Left ventricle myocardium inferior (tissue), 1 donor: ENCODE measurements around the gene NADK2. TPM values are rescaled to one million over a fixed set of nuclear protein-coding genes. Genes with fewer than 3 reads are reported as not detected.
A peak's percentile ranks its signal among the peaks of the same experiment; 100 is the strongest.
"Not testable (repeated sequence)": the region's sequence is repeated elsewhere in the genome, so short reads cannot be mapped to it uniquely, and the experiment has no call there.

ENCODE experiments used
- DNase-seq: peaks from one replicate; pipeline ENCODE4 v3.0.0-alpha.2; 2020
- H3K27ac ChIP-seq: fragments of 200-600 bp; replicated peaks from 2 replicates; pipeline ENCODE4 v1.8.0; 2021
- H3K27me3 ChIP-seq: fragments of 200-600 bp; 2 replicates; pipeline ENCODE4 v1.8.0; 2021; ENCODE audit warnings: low read depth
- H3K36me3 ChIP-seq: fragments of 200-600 bp; 2 replicates; pipeline ENCODE4 v1.8.0; 2021
- H3K4me1 ChIP-seq: fragments of 200-600 bp; 2 replicates; pipeline ENCODE4 v1.8.0; 2021
- H3K4me3 ChIP-seq: fragments of 200-600 bp; 2 replicates; pipeline ENCODE4 v1.8.0; 2021; ENCODE audit warnings: mild to moderate bottlenecking, moderate library complexity
- H3K9me3 ChIP-seq: fragments of 200-600 bp; replicated peaks from 2 replicates; pipeline ENCODE4 v1.8.0; 2021
- intact Hi-C: fragments of 100-400 bp; cut with micrococcal nuclease; formaldehyde crosslinking; loops from one replicate; pipeline ENCODE4 v1.11.0; 2022
- long read RNA-seq: library from polyadenylated mRNA; unstranded; transcript quantifications from one replicate; pipeline ENCODE4 v2.0.0, GENCODE V29; 2021
- total RNA-seq: library from RNA; stranded (reverse); fragmentation: NEBNext Ultra II Directional; extraction: Animal tissue kit (Norgen Biotek cat#: 25700); gene quantifications from one replicate; pipeline ENCODE4 v1.2.1, GENCODE V29; 2021
- TF ChIP-seq, protein P1 (sequence below): fragments of 200-600 bp; IDR thresholded peaks from 2 replicates; pipeline ENCODE4 v1.8.0; 2021; ENCODE audit warnings: antibody characterized with exemption, mild to moderate bottlenecking, borderline replicate concordance
- donor health status: DM: no; HTN: yes; CAD: no; lungs with severe emphysema.

NADK2 gene, protein sequence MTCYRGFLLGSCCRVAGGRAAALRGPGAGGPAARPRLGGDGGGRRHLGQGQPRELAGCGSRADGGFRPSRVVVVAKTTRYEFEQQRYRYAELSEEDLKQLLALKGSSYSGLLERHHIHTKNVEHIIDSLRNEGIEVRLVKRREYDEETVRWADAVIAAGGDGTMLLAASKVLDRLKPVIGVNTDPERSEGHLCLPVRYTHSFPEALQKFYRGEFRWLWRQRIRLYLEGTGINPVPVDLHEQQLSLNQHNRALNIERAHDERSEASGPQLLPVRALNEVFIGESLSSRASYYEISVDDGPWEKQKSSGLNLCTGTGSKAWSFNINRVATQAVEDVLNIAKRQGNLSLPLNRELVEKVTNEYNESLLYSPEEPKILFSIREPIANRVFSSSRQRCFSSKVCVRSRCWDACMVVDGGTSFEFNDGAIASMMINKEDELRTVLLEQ
- total RNA-seq: 35.4 TPM
- long read RNA-seq, transcript NADK2-202 (12 exons, 2,243 nt): major isoform, 13 of 63 reads
- long read RNA-seq, partial matches to known transcripts: 6 of 63 reads
- long read RNA-seq, other reads (novel, unspliced or antisense): 43 of 63 reads

DNA sequence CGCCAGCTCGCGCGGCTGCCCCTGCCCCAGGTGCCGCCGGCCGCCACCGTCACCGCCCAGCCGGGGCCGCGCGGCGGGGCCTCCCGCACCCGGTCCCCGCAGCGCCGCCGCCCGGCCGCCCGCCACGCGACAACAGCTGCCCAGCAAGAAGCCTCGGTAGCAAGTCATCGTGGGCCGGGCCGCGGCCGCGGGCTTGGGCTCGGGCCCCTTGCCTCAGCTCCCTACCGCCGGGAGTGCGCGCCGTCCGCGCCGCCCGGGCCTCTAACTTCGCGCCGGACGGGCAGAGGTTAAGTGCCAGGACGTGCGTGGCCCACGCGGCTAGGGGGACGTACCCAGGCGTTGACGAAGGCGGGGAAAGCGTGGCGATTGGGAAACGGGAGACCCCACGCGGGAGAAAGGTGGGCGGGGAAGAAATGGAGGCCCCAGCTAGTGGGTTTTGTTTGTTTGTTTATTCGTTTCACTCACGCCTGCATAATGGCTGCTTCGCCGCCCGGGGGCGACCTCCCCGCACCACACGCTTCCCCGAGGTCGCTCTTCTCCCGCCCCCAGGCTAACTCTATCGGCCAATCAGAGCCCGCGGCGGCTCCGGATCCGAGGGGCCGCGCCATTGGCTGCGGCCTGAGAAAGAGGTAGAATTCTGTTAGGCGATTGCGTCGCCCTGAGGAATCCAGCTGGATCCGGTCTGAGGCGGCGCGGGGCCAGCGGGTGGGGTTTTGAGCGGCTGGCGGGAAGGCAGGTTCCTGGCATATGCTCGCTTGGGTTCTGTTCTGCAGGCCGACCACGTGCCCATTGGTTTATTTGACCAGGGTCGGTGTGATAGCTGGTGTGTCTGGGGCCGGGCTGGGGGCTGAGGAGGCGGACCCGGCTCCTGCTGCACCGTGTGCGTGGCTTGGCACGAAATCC is at the start of gene NADK2:
Gene NADK2, minus strand, starts transcription at position 295 of the 903 bp plus-strand sequence. Its CDS starts 127 bp downstream, at position 168.
- Histone ChIP-seq H3K9me3 (no peaks in the 10 kb centered on the region), H3K27ac (peak within 1 kb of the TSS; percentile 98), H3K4me1 (peaks cover 52% of the 10 kb centered on the region), H3K27me3 (no peaks in the 10 kb centered on the region), H3K36me3 (no peaks in the 10 kb centered on the region), H3K4me3 (peak within 1 kb of the TSS; percentile 95)
- intact Hi-C loops: no loop called here
- peak; percentile 95 for DNase-seq
- TF ChIP-seq, protein P1, sequence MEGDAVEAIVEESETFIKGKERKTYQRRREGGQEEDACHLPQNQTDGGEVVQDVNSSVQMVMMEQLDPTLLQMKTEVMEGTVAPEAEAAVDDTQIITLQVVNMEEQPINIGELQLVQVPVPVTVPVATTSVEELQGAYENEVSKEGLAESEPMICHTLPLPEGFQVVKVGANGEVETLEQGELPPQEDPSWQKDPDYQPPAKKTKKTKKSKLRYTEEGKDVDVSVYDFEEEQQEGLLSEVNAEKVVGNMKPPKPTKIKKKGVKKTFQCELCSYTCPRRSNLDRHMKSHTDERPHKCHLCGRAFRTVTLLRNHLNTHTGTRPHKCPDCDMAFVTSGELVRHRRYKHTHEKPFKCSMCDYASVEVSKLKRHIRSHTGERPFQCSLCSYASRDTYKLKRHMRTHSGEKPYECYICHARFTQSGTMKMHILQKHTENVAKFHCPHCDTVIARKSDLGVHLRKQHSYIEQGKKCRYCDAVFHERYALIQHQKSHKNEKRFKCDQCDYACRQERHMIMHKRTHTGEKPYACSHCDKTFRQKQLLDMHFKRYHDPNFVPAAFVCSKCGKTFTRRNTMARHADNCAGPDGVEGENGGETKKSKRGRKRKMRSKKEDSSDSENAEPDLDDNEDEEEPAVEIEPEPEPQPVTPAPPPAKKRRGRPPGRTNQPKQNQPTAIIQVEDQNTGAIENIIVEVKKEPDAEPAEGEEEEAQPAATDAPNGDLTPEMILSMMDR: peak; percentile 83

DNA sequence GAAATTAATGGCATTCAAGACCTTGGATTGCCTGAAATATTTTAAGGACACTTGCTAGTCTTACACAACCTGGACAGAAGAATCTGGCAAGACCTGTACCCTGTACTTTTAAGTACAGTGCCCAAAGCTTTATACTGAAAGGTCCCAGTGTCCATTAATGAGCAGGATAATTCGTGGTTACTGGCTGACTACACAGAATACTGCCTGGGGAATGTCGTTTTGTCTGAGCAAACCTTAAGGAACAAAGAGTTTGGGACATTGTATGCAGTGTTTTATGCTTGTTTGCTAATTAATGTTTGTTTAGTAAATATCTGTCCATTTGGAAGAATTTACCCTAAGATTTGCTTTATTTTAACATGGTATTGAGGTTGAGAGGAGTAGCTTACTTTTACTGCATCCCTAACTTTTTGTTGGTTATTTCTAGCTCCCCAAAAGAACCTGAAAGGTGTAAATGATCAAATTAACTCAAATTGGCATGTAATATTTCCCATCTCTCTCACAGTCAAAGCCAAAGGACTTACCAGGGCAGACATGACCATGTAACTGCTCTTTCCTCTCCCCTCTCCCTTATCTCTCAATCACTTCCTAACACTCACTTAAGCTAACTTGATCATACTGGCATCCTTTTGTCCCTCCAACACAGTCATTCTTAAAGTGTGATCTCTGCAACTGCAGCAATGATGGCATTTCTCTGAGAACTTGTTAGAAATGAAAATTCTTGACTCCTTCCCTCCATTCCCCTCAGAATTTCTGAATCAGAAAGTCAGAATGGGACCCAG is 44.3 kb upstream of the NADK2 start:
- intact Hi-C loops: no loop called here
- Histone ChIP-seq H3K4me1 (no peaks in the 10 kb centered on the region), H3K27ac (no peak overlapping the region), H3K9me3 (peaks cover 5% of the 10 kb centered on the region), H3K27me3 (no peaks in the 10 kb centered on the region), H3K4me3 (no peak overlapping the region), H3K36me3 (no peaks in the 10 kb centered on the region)
- TF ChIP-seq, protein P1: no peak
- no peak for DNase-seq

DNA sequence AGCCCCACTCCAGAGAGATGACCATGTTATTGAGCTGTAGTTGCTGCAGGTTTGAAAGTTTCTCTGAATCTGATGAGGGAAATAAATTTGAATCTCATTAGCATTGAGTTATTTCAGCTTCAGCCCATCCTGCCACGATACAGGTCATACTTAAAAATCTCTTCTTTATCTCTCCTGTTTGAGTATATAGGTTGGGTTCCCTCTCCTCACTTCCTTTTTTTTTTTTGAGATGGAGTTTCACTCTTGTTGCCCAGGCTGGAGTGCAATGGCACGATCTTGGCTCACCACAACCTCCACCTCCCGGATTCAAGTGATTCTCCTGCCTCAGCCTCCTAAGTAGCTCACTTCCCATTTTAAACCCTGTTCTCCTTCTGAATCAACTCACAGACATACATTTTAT is 42.0 kb upstream of the NADK2 start:
- H3K36me3 ChIP-seq, intact Hi-C loops, H3K27me3 ChIP-seq, DNase-seq, H3K27ac ChIP-seq, H3K4me3 ChIP-seq, H3K9me3 ChIP-seq, H3K4me1 ChIP-seq: not testable (repeated sequence)

DNA sequence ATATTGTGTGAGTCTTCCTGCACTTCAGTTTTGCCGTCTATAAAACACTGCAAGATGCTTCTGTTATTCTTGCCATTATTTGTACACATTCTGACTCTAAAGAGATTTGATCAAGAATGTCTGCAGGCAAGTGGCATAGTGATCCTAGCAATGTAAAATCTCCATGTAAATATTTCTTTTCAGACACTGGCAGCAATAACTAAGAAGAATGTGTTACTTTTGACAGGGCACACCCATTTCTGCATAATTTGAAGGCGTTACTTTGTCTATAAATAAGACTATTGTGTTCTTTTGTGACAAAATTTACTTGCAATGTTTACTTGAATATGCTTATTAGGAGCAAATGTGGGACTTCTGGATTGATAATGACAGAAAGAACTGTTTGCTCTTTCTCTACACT is 39.9 kb upstream of the NADK2 start:
- DNase-seq: no peak
- Histone ChIP-seq H3K4me3 (no peak overlapping the region), H3K27ac (no peak overlapping the region), H3K27me3 (no peaks in the 10 kb centered on the region), H3K36me3 (no peaks in the 10 kb centered on the region), H3K9me3 (no peaks in the 10 kb centered on the region), H3K4me1 (peaks cover 5% of the 10 kb centered on the region)
- TF ChIP-seq, protein P1: no peak
- intact Hi-C loops: no loop called here

DNA sequence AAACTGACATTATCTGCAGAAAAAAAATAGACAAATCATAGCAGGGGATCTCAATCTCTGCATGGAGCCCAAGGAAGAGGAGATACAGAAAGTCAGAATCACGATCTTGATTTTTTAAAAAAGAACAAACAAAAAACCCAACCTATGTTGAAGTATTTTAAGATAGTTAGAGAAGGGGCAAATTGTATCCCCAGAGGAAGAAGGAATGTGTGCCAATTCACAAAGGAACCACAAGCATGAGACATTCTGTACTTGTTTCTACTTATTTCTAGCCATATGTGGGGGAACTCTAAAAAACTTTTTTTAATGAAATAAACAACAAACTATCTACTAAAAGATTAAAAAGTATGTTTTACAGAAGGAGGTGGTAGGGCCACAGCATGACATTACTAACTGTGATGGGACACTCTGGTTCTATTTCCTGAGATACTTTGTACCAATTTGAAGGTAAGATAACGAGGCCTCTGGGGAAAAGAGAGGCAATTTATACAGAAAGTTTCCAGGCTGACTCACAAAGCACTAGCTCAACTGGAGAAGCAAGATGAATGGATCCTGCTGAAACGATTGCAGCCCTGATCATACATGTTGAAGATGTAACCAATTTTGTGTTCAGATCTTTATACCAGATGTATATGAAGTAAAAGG is 37.5 kb upstream of the NADK2 start:
- TF ChIP-seq, protein P1: no peak
- Histone ChIP-seq H3K9me3 (no peaks in the 10 kb centered on the region), H3K27me3 (no peaks in the 10 kb centered on the region), H3K27ac (peak overlapping the region; percentile 44), H3K4me1 (peaks cover 6% of the 10 kb centered on the region), H3K36me3 (no peaks in the 10 kb centered on the region), H3K4me3 (no peak overlapping the region)
- no peak for DNase-seq
- intact Hi-C loops: no loop called here
